Psoas muscle (tissue), 8 donors: ENCODE measurements around the gene OR2D2. TPM values are rescaled to one million over a fixed set of nuclear protein-coding genes. Genes with fewer than 3 reads are reported as not detected.
"Not testable (repeated sequence)": the region's sequence is repeated elsewhere in the genome, so short reads cannot be mapped to it uniquely, and the experiment has no call there.

ENCODE experiments used
- ATAC-seq, 4 donors: fragments of 200-7000 bp; cut with Tn5 transposase; one replicate each; pipeline ENCODE4 v1.9.1; 2020; ENCODE audit warnings: moderate library complexity in 3 of 4, mild to moderate bottlenecking in 2 of 4
- DNase-seq, 2 donors: peaks; one replicate each; pipeline ENCODE4 v3.0.0-alpha.2; 2020
- H3K27ac ChIP-seq: fragments of 200-600 bp; one replicate; pipeline ENCODE4 v1.8.0; 2022
- H3K27me3 ChIP-seq, 3 donors: fragments of 200-600 bp in 1 of 3; one replicate each; pipeline versions ENCODE4 v1.6.1 to v1.8.0; 2013 to 2022; ENCODE audit warnings: low read length in 2 of 3, mild to moderate bottlenecking in 2 of 3, moderate library complexity in 1 of 3; ENCODE audit not compliant: insufficient read depth in 3 of 3
- H3K36me3 ChIP-seq, 2 donors: fragments of 200-600 bp in 1 of 2; one replicate each; pipeline versions ENCODE4 v1.6.1 to v1.8.0; 2013 to 2022; ENCODE audit warnings: low read depth in 1 of 2, mild to moderate bottlenecking in 1 of 2, moderate library complexity in 1 of 2; ENCODE audit not compliant: insufficient read depth in 1 of 2
- H3K4me1 ChIP-seq: fragments of 200-600 bp; one replicate; pipeline ENCODE4 v1.8.0; 2022
- H3K4me3 ChIP-seq: fragments of 200-600 bp; one replicate; pipeline ENCODE4 v1.8.0; 2022; ENCODE audit warnings: mild to moderate bottlenecking
- H3K9me3 ChIP-seq: fragments of 200-600 bp; one replicate; pipeline ENCODE4 v1.8.0; 2022
- WGBS, 3 donors: extraction: QIAGEN DNeasy Blood & Tissue Kit; methylation state at CpG; one replicate each; pipeline versions ENCODE4 v1.1.6 to v1.1.7; 2013; 5-methylcytosine and 5-hydroxymethylcytosine counted together
- intact Hi-C, 2 donors: fragments of 100-400 bp; cut with DNase I; formaldehyde crosslinking; loops; one replicate each; pipeline versions ENCODE4 v1.11.0 to v1.14.2; 2022
- polyA plus RNA-seq, 3 donors: library from polyadenylated mRNA; stranded (reverse); fragments of 200-250 nt; gene quantifications; one replicate each; pipeline ENCODE4 v1.2.3, GENCODE V29; 2013
- total RNA-seq, 4 donors: library from RNA; stranded (reverse); fragmentation: NEBNext Ultra II Directional in 2 of 4; extraction: Animal tissue kit (Norgen Biotek cat#: 25700) in 2 of 4; gene quantifications; one replicate each; pipeline versions ENCODE4 v1.2.1 to v1.2.4, GENCODE V29; 2021 to 2023
- TF ChIP-seq, protein P1 (sequence below): fragments of 200-600 bp; IDR thresholded peaks from one replicate; pipeline ENCODE4 v1.8.0; 2022; ENCODE audit warnings: antibody characterized with exemption
- donor health status: healthy with polysubstance abuse.
- donor health status: DM: no; HTN: no; CAD: no; lungs with moderate emphysema.
- donor health status: Bipolar disorder and iron deficiency.
- donor health status: healthy.
- donor health status: DM: yes; HTN: yes; CAD: no.
- donor health status: DM: no; HTN: no; CAD: no.
- donor health status: DM: no; HTN: no; CAD: no.
- donor health status: DM: yes; HTN: yes; CAD: no.

Gene OR2D2
- total and polyA plus RNA-seq, 7 donors: not detected

DNA sequence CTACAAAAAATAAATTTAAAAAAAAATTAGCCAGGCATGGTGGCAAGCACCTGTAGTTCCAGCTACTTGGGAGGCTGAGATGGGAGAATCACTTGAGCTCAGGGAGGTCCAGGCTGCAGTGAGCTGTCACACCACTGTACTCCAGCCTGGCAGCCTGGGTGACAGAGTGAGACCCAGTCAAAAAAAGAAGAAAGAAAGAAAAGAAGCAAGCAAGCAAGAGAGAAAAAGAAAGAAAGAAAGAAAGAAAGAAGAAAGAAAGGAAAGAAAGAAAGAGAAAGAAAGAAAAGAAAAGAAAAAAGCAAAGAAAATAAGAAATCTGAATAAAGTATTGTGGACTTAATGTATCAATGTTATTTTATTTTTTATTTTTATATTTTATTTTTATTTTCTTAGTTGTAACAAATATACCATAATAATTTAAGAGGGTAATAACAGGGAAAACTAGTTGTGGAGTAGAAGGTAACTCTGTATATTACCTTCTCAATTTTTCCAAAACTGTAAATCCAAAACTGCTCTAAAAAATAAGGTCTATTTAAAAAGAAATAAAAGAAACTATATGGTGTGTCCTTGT is 32.8 kb upstream of the OR2D2 start:
- TF ChIP-seq, protein P1, sequence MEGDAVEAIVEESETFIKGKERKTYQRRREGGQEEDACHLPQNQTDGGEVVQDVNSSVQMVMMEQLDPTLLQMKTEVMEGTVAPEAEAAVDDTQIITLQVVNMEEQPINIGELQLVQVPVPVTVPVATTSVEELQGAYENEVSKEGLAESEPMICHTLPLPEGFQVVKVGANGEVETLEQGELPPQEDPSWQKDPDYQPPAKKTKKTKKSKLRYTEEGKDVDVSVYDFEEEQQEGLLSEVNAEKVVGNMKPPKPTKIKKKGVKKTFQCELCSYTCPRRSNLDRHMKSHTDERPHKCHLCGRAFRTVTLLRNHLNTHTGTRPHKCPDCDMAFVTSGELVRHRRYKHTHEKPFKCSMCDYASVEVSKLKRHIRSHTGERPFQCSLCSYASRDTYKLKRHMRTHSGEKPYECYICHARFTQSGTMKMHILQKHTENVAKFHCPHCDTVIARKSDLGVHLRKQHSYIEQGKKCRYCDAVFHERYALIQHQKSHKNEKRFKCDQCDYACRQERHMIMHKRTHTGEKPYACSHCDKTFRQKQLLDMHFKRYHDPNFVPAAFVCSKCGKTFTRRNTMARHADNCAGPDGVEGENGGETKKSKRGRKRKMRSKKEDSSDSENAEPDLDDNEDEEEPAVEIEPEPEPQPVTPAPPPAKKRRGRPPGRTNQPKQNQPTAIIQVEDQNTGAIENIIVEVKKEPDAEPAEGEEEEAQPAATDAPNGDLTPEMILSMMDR: no peak
- Histone ChIP-seq H3K9me3 (no peaks in the 10 kb centered on the region), H3K4me3 (no peak overlapping the region), H3K27me3 (peaks cover 0 to 16% (median 3%) of the 10 kb centered on the region in 3 donors), H3K27ac (no peak overlapping the region), H3K36me3 (no peaks in the 10 kb centered on the region), H3K4me1 (peaks cover 7% of the 10 kb centered on the region)
- ATAC-seq (no peak), DNase-seq (no peak)
- intact Hi-C loops: no loop called here

DNA sequence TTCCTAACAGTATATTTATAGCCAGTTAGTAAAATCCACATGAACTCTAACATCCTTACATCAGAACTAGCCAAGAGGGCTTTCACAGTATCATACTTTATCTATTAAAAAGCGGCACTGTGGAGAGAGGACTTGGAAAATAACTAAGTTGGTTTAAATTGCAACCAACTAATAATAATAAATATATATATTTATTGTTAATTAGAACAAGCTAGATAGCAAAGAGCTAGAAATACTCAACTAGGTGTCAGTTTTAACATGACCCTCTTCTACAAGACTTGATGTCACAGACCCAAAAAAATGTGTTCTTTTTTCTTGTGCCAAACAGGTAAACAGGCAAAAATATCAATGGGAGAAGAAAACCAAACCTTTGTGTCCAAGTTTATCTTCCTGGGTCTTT is 28.4 kb upstream of the OR2D2 start, which contains the start of gene OR2D3:
TSS of gene OR2D3 (plus strand) at position 301 of the 400 bp plus-strand sequence. CDS start at position 301, 0 bp downstream.
- Histone ChIP-seq H3K4me1 (no peaks in the 10 kb centered on the region), H3K27me3 (no peaks in the 10 kb centered on the region), H3K9me3 (no peaks in the 10 kb centered on the region), H3K27ac (no peak within 1 kb of the TSS), H3K36me3 (no peaks in the 10 kb centered on the region), H3K4me3 (no peak within 1 kb of the TSS)
- ATAC-seq (no peak), DNase-seq (no peak)
- TF ChIP-seq, protein P1: no peak
- intact Hi-C loops: no loop called here
- 93 to 95% (median 95%) methylated on average over 1 of the region's 1 CpG for WGBS, 3 donors

DNA sequence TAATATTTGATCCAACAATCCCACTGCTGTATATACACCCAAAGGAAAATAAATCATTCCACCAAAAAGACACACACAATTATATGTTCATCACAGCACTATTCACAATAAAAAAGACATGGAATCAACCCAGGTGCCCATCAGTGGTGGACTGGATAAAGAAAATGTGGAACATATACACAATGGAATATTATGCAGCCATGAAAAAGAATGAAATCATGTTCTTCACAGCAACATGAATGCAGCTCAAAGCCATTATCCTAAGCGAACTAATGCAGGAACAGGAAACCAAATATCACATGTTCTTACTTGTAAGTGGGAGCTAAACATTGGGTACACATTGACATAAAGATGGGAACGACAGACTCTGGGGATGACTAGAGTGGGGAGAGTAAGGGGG is 27.4 kb upstream of the OR2D2 start:
- DNase-seq: no peak
- H3K36me3 ChIP-seq: no peaks in the 10 kb centered on the region
- no peaks in the 10 kb centered on the region for H3K4me1 ChIP-seq
- TF ChIP-seq, protein P1: no peak
- H3K9me3 ChIP-seq: no peaks in the 10 kb centered on the region
- intact Hi-C loops: no loop called here
- H3K27me3 ChIP-seq: no peaks in the 10 kb centered on the region
- H3K4me3 ChIP-seq: no peak overlapping the region
- WGBS, 3 donors: 25 to 54% (median 47%) methylated on average over 2 of the region's 2 CpGs
- no peak overlapping the region for H3K27ac ChIP-seq
- ATAC-seq: no peak

DNA sequence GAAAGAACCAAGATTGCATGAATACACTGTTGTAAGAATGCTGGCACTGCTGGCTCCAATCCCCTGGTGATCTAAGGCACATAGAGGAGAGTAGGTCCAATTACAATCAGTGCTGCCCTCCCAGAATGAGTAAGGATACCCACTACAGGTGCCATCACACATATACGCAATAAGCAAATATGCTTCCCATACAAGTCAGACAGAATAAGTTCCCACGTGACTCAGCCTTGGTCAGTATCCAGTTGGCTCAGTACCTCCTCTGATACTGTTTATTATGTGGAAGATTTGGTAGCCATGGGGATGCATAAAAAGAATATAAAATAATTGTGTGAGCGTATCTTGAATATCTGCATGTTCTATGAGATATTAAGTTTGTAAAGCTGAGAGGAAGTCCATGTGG is 19.6 kb upstream of the OR2D2 start:
- Histone ChIP-seq H3K36me3 (no peaks in the 10 kb centered on the region), H3K4me3 (no peak overlapping the region), H3K27ac (no peak overlapping the region), H3K9me3 (no peaks in the 10 kb centered on the region), H3K27me3 (no peaks in the 10 kb centered on the region), H3K4me1 (no peaks in the 10 kb centered on the region)
- no peak for DNase-seq
- ATAC-seq: no peak
- WGBS, 3 donors: 50 to 55% (median 51%) methylated on average over 3 of the region's 3 CpGs
- TF ChIP-seq, protein P1: no peak
- intact Hi-C loops: no loop called here

DNA sequence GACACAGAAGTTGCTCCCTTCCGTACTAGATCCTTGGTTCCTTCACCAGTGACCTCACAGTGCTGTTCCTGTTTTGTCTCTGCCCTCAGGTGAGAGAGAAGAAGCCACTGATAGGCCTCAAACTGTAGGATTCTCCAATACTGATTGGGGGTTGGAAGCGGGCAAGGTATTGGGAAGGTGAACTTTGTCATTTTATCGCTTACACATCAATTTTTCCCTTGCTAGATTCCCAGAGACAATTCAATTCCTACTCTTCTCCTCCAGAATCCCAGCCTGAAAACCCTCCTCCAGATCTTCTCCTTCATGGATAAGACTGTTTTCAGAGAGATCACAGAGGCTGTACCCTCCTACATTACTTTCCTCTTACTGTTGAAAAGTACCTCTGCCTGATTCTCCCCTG is 19.1 kb upstream of the OR2D2 start:
- no peaks in the 10 kb centered on the region for H3K36me3 ChIP-seq
- 91 to 95% (median 92%) methylated on average over 3 of the region's 3 CpGs for whole genome bisulfite sequencing, 3 donors
- intact Hi-C loops: no loop called here
- DNase-seq (no peak), ATAC-seq (no peak)
- H3K4me1 ChIP-seq: no peaks in the 10 kb centered on the region
- no peak overlapping the region for H3K27ac ChIP-seq
- H3K27me3 ChIP-seq: no peaks in the 10 kb centered on the region
- H3K9me3 ChIP-seq: no peaks in the 10 kb centered on the region
- no peak overlapping the region for H3K4me3 ChIP-seq
- TF ChIP-seq, protein P1: no peak

DNA sequence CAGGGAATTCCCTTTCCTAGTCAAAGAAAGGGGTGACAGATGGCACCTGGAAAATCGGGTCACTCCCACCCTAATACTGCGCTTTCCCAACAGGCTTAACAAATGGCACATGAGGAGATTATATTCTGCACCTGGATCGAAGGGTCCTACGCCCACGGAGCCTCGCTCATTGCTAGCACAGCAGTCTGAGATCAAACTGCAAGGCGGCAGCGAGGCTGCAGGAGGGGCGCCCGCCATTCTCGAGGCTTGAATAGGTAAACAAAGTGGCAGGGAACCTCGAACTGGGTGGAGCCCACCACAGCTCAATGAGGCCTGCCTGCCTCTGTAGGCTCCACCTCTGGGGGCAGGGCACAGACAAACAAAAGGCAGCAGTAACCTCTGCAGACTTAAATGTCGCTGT is 12.5 kb upstream of the OR2D2 start:
- intact Hi-C loops: not testable (repeated sequence)

More for the DNA sequence above, 12.5 kb upstream of the OR2D2 start:
- DNase-seq, H3K4me1 ChIP-seq, ATAC-seq, H3K36me3 ChIP-seq, H3K9me3 ChIP-seq, H3K4me3 ChIP-seq, H3K27ac ChIP-seq, H3K27me3 ChIP-seq: not testable (repeated sequence)
- 82 to 92% (median 84%) methylated on average over 13 of the region's 13 CpGs for WGBS, 3 donors
